HEK293 (cell line): ENCODE results near the gene TRIM22.

Source experiments
- CTCF ChIP-seq: fragments of 450-650 bp; formaldehyde crosslinking; IDR thresholded peaks from 2 replicates; pipeline ENCODE4 v1.5.1; 2016; ENCODE audit warnings: missing biosample characterization, missing genetic modification characterization
- TCF7L2 ChIP-seq: IDR thresholded peaks from 2 replicates; pipeline ENCODE4 v1.6.1; 2011; ENCODE audit warnings: low read depth, mild to moderate bottlenecking, inconsistent platforms, low read length, moderate library complexity, borderline replicate concordance
- ZBTB11 ChIP-seq: fragments of 450-650 bp; formaldehyde crosslinking; conservative IDR thresholded peaks from 2 replicates; pipeline ENCODE4 v1.5.1; 2016; ENCODE audit warnings: low read depth, missing biosample characterization, missing genetic modification characterization
- ZBTB20 ChIP-seq: fragments of 450-650 bp; formaldehyde crosslinking; IDR thresholded peaks from 2 replicates; pipeline ENCODE4 v1.5.1; 2016; ENCODE audit warnings: missing biosample characterization, missing genetic modification characterization
- ZBTB7A ChIP-seq: fragments of 450-650 bp; formaldehyde crosslinking; IDR thresholded peaks from 2 replicates; pipeline ENCODE4 v1.5.1; 2016; ENCODE audit warnings: low read depth, missing biosample characterization, missing genetic modification characterization
- ZEB2 ChIP-seq: fragments of 450-650 bp; formaldehyde crosslinking; IDR thresholded peaks from 2 replicates; pipeline ENCODE4 v1.5.1; 2016; ENCODE audit warnings: missing biosample characterization, missing genetic modification characterization
- ZNF133 ChIP-seq: fragments of 450-650 bp; formaldehyde crosslinking; IDR thresholded peaks from 2 replicates; pipeline ENCODE4 v1.5.1; 2016; ENCODE audit warnings: missing biosample characterization, missing genetic modification characterization
- ZNF138 ChIP-seq: fragments of 450-650 bp; formaldehyde crosslinking; IDR thresholded peaks from 2 replicates; pipeline ENCODE4 v1.5.1; 2016; ENCODE audit warnings: missing biosample characterization, missing genetic modification characterization, borderline replicate concordance
- ZNF19 ChIP-seq: fragments of 450-650 bp; formaldehyde crosslinking; IDR thresholded peaks from 2 replicates; pipeline ENCODE4; 2016; ENCODE audit warnings: missing biosample characterization, missing genetic modification characterization, low read depth
- ZNF24 ChIP-seq: fragments of 450-650 bp; formaldehyde crosslinking; IDR thresholded peaks from 2 replicates; pipeline ENCODE4 v1.5.1; 2016; ENCODE audit warnings: missing biosample characterization, missing genetic modification characterization
- ZNF529 ChIP-seq: fragments of 450-650 bp; formaldehyde crosslinking; IDR thresholded peaks from 2 replicates; pipeline ENCODE4 v1.5.1; 2017; ENCODE audit warnings: missing genetic modification characterization, missing biosample characterization; ENCODE audit not compliant: insufficient replicate concordance
- ZNF707 ChIP-seq: fragments of 450-650 bp; formaldehyde crosslinking; IDR thresholded peaks from 2 replicates; pipeline ENCODE4 v1.5.1; 2016; ENCODE audit warnings: missing biosample characterization, missing genetic modification characterization

- TF ChIP-seq ZBTB11 (tag by site-specific recombination) (no peak), ZNF138 (tag by site-specific recombination) (no peak), ZBTB7A (tag by site-specific recombination) (no peak), CTCF (tag by site-specific recombination) (no peak), ZNF24 (tag by site-specific recombination) (no peak), ZNF707 (tag by site-specific recombination) (no peak), ZNF529 (tag by site-specific recombination) (no peak), ZBTB20 (tag by site-specific recombination) (no peak), ZNF19 (no peak), ZNF133 (tag by site-specific recombination) (no peak), ZEB2 (tag by site-specific recombination) (no peak), TCF7L2 (no peak)
Observed at GRCh38 chr11:5737091-5737490, 47.5 kb downstream of the TRIM22 start.
